ENCODE measurements around the gene EPS8L3.

GRCh38 chr1:109768820-109769219 is 5.1 kb upstream of the EPS8L3 start:
- TF ChIP-seq POLR2AphosphoS5 (IDR thresholded peaks at IDR 0.05; ENCODE audit: low read depth, low read length) (no peak), TAF1 (IDR thresholded peaks at IDR 0.05; ENCODE audit: borderline replicate concordance, insufficient read depth, low read length) (no peak), FOXP2 (optimal IDR thresholded peaks at IDR 0.05; ENCODE audit: borderline replicate concordance, extremely low read depth, extremely low read length, insufficient read depth) (no peak)

Measured in PFSK-1 (cell line).